HG03175 (cell line): Measurements from ENCODE around the gene HS3ST3A1.

Experiments
- ATAC-seq: cut with Tn5 transposase; IDR thresholded peaks from one replicate; pipeline ENCODE4 v1.9.1; 2021; ENCODE audit warnings: mild to moderate bottlenecking, moderate library complexity; ENCODE audit not compliant: unreplicated experiment

The HS3ST3A1 gene

GRCh38 chr17:13541032-13541480, 60.7 kb downstream of the HS3ST3A1 start:
- no peak for ATAC-seq

- no peak for ATAC-seq
These were observed 61.2 kb downstream of the HS3ST3A1 start for GRCh38 chr17:13540546-13540945.

- no peak for ATAC-seq
These were observed 62.3 kb downstream of the HS3ST3A1 start for GRCh38 chr17:13539421-13539820.

GRCh38 chr17:13538841-13539411, 62.8 kb downstream of the HS3ST3A1 start:
- ATAC-seq = no peak

- ATAC-seq = no peak
These were observed 63.7 kb downstream of the HS3ST3A1 start for GRCh38 chr17:13537871-13538643.

- ATAC-seq = no peak
These were observed 64.5 kb downstream of the HS3ST3A1 start for GRCh38 chr17:13537167-13537731.

GRCh38 chr17:13534946-13535345, 66.8 kb downstream of the HS3ST3A1 start:
- ATAC-seq = no peak

GRCh38 chr17:13531721-13532120, 70.0 kb downstream of the HS3ST3A1 start:
- ATAC-seq = no peak

GRCh38 chr17:13525876-13526275, 75.9 kb downstream of the HS3ST3A1 start:
- no peak for ATAC-seq

GRCh38 chr17:13523164-13523563, 78.6 kb downstream of the HS3ST3A1 start:
- ATAC-seq = no peak

GRCh38 chr17:13522749-13523148, 79.0 kb downstream of the HS3ST3A1 start:
- no peak for ATAC-seq

GRCh38 chr17:13521784-13522183, 79.9 kb downstream of the HS3ST3A1 start:
- no peak for ATAC-seq

GRCh38 chr17:13520899-13521572, 80.7 kb downstream of the HS3ST3A1 start:
- no peak for ATAC-seq

GRCh38 chr17:13518261-13519000, 83.3 kb downstream of the HS3ST3A1 start:
- no peak for ATAC-seq

GRCh38 chr17:13513039-13513405, 88.7 kb downstream of the HS3ST3A1 start:
- no peak for ATAC-seq

GRCh38 chr17:13510062-13510461, 91.7 kb downstream of the HS3ST3A1 start:
- no peak for ATAC-seq

- ATAC-seq = no peak
These were observed 92.2 kb downstream of the HS3ST3A1 start for GRCh38 chr17:13509527-13509926.

- no peak for ATAC-seq
These were observed 92.8 kb downstream of the HS3ST3A1 start for GRCh38 chr17:13508896-13509295.

GRCh38 chr17:13503526-13503925, 98.2 kb downstream of the HS3ST3A1 start:
- ATAC-seq = no peak

GRCh38 chr17:13502263-13502662, 99.5 kb downstream of the HS3ST3A1 start:
- ATAC-seq = no peak

- no peak for ATAC-seq
These were observed 100.8 kb downstream of the HS3ST3A1 start for GRCh38 chr17:13500947-13501346.
